Adrenal gland (tissue), 12 donors: ENCODE results near the gene HHEX. TPM values are rescaled to one million over a fixed set of nuclear protein-coding genes. Genes with fewer than 3 reads are reported as not detected.
A peak's percentile ranks its signal among the peaks of the same experiment; 100 is the strongest.

Experiments used
- DNase-seq, 7 donors: peaks; one replicate each; pipeline ENCODE4 v3.0.0-alpha.2; 2019 to 2020
- H3K27ac ChIP-seq, 5 donors: fragments of 200-600 bp; sonication (generic) in 4 of 5; 1 replicate in 3 of 5; 2 replicates in 2 of 5; pipeline versions ENCODE4 v1.5.1 to v1.8.0; 2016 to 2020; ENCODE audit warnings: mild to moderate bottlenecking in 1 of 5
- H3K27me3 ChIP-seq: fragments of 200-600 bp; 2 replicates; pipeline ENCODE4 v1.8.0; 2021
- H3K36me3 ChIP-seq, 2 donors: fragments of 200-600 bp; replicated peaks in 1 of 2; 1 replicate in 1 of 2; 2 replicates in 1 of 2; pipeline versions ENCODE4 v1.5.1 to v1.8.0; 2018 to 2022
- H3K4me1 ChIP-seq, 2 donors: fragments of 200-600 bp; replicated peaks in 1 of 2; 1 replicate in 1 of 2; 2 replicates in 1 of 2; pipeline versions ENCODE4 v1.5.1 to v1.8.0; 2018 to 2021
- H3K4me3 ChIP-seq, 4 donors: fragments of 200-600 bp; sonication (generic) in 3 of 4; one replicate each; pipeline ENCODE4 v1.5.1; 2016 to 2018
- H3K9me3 ChIP-seq, 3 donors: fragments of 200-600 bp; sonication (generic) in 1 of 3; replicated peaks in 1 of 3; 1 replicate in 2 of 3; 2 replicates in 1 of 3; pipeline versions ENCODE4 v1.5.1 to v1.8.0; 2016 to 2021
- POLR2A ChIP-seq, 2 donors: fragments of 450-650 bp; IDR thresholded peaks; one replicate each; pipeline ENCODE4 v1.6.1; 2017; ENCODE audit warnings: antibody characterized with exemption in 2 of 2, mild to moderate bottlenecking in 2 of 2, moderate library complexity in 1 of 2
- whole genome bisulfite sequencing, 4 donors: extraction: QIAGEN DNeasy Blood & Tissue Kit in 2 of 4; methylation state at CpG; one replicate each; pipeline versions ENCODE4 v1.1.5 to v1.1.7; 2013 to 2017; 5-methylcytosine and 5-hydroxymethylcytosine counted together
- intact Hi-C, 2 donors: fragments of 100-400 bp; cut with DNase I; formaldehyde crosslinking; loops; one replicate each; pipeline versions ENCODE4 v1.14.1 to v1.15.0; 2022 to 2023
- polyA plus RNA-seq, 3 donors: library from polyadenylated mRNA; stranded (reverse); fragments of 200-250 nt in 2 of 3; fragments of 350-450 nt in 1 of 3; fragmentation: Illumina TruSeq in 1 of 3; extraction: RNeasy Lipid Tissue Mini Kit (QIAGEN cat#74804) in 1 of 3; gene quantifications; one replicate each; pipeline ENCODE4 v1.2.3, GENCODE V29; 2013 to 2014
- total RNA-seq, 9 donors: library from RNA; depleted of rRNA in 4 of 9; stranded (reverse); fragments of >200 nt in 4 of 9; fragments of 120-200 nt in 1 of 9; fragmentation: NEBNext Ultra II Directional in 1 of 9; extraction: Animal tissue kit (Norgen Biotek cat#: 25700) in 1 of 9; gene quantifications; one replicate each; pipeline versions ENCODE4 v1.1.0 to v1.2.4, GENCODE V29; 2013 to 2023
- TF ChIP-seq, protein P1 (sequence below), 6 experiments: fragments of 450-650 bp in 4 of 6; fragments of 200-600 bp in 2 of 6; sonication (generic) in 1 of 6; IDR thresholded peaks; 1 replicate in 5 of 6; 2 replicates in 1 of 6; pipeline versions ENCODE4 v1.5.1 to v1.8.0; 2016 to 2021; ENCODE audit warnings: antibody characterized with exemption in 6 of 6, mild to moderate bottlenecking in 2 of 6, moderate library complexity in 1 of 6
- donor health status: healthy with polysubstance abuse.
- donor health status: Bipolar disorder and iron deficiency.
- donor health status: DM: yes; HTN: yes; CAD: no.
- donor health status: DM: no; HTN: no; CAD: no.
- donor health status: DM: no; HTN: no; CAD: no.
- donor health status: DM: yes; HTN: yes; CAD: no.

The HHEX gene
- total and polyA plus RNA-seq, 12 donors, result 10.2 to 49.3 (median 20.0) TPM

DNA sequence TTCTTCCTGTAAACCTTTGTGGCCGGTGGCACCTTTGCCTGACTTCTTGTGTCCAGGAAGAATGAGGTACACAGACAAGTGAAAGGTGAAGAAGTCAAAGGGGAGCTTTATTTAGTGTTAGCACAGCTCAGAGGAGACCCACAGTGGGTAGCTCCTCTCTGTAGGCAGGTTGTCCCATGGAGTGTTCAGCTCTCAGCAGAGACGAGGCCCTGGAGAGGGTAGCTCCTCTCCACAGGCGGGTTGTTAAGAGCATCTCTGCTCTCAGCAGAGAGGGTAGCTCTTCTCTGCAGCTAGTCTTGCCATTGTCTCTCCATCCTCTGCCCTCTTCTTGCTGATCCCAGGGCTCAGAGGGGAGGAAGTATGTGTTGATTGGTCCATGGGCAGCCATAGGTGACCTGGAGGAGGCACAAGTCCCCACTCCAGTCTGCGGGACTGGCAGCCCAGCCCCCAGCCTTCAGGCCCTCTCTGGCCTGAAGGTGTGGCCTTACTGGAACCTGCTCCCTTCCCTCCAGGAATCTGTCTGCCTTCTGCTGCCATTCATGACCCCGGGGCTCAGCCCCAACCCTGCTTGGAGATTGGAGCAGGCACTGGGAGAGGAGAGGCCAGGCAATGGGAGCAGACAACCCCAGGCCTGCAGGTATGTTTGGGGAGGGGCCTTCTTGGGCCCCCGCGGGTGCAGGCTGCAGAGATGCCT is 24.5 kb downstream of the HHEX start:
- WGBS, 4 donors, result 66 to 96% (median 91%) methylated on average over 3 to 7 of the region's 7 CpGs
- H3K4me1 ChIP-seq, result no peaks in the 10 kb centered on the region
- H3K36me3 ChIP-seq, result no peaks in the 10 kb centered on the region
- H3K9me3 ChIP-seq, result no peaks in the 10 kb centered on the region
- intact Hi-C loops, result no loop called here
- no peaks in the 10 kb centered on the region for H3K27me3 ChIP-seq
- no peak for TF ChIP-seq POLR2A (IDR thresholded peaks at IDR 0.05)
- TF ChIP-seq, protein P1, sequence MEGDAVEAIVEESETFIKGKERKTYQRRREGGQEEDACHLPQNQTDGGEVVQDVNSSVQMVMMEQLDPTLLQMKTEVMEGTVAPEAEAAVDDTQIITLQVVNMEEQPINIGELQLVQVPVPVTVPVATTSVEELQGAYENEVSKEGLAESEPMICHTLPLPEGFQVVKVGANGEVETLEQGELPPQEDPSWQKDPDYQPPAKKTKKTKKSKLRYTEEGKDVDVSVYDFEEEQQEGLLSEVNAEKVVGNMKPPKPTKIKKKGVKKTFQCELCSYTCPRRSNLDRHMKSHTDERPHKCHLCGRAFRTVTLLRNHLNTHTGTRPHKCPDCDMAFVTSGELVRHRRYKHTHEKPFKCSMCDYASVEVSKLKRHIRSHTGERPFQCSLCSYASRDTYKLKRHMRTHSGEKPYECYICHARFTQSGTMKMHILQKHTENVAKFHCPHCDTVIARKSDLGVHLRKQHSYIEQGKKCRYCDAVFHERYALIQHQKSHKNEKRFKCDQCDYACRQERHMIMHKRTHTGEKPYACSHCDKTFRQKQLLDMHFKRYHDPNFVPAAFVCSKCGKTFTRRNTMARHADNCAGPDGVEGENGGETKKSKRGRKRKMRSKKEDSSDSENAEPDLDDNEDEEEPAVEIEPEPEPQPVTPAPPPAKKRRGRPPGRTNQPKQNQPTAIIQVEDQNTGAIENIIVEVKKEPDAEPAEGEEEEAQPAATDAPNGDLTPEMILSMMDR (IDR thresholded peaks at IDR 0.05), result no peak
- H3K27ac ChIP-seq, result no peak overlapping the region
- no peak overlapping the region for H3K4me3 ChIP-seq
- DNase-seq, result no peak

DNA sequence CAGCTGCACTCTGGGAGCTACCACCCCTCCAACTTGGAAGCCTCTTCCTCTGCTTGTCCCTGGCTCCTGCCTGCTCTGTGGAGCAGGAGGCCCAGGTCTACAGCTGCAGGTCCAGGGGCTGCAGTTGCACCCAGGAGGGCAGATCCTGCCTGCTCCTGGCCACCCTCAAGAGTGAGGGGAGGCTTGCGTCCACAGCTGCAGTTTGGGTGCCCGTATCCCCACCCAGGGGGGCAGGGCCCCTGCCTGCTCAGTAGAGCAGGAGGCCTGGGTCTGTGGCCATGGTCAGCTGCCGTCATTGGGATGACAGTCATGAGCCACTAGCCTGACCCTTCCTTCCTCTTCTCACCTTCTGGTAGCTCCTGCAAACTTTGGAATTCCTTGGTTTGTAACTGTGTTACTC is 25.1 kb downstream of the HHEX start:
- Histone ChIP-seq H3K27ac (no peak overlapping the region), H3K4me3 (no peak overlapping the region), H3K4me1 (no peaks in the 10 kb centered on the region), H3K27me3 (no peaks in the 10 kb centered on the region), H3K9me3 (no peaks in the 10 kb centered on the region), H3K36me3 (no peaks in the 10 kb centered on the region)
- no peak for DNase-seq
- WGBS, 4 donors, result 88 to 89% (median 88%) methylated on average over 1 to 3 of the region's 3 CpGs
- intact Hi-C loops, result no loop called here
- no peak for TF ChIP-seq POLR2A (IDR thresholded peaks at IDR 0.05)
- TF ChIP-seq, protein P1 (IDR thresholded peaks at IDR 0.05), result no peak

DNA sequence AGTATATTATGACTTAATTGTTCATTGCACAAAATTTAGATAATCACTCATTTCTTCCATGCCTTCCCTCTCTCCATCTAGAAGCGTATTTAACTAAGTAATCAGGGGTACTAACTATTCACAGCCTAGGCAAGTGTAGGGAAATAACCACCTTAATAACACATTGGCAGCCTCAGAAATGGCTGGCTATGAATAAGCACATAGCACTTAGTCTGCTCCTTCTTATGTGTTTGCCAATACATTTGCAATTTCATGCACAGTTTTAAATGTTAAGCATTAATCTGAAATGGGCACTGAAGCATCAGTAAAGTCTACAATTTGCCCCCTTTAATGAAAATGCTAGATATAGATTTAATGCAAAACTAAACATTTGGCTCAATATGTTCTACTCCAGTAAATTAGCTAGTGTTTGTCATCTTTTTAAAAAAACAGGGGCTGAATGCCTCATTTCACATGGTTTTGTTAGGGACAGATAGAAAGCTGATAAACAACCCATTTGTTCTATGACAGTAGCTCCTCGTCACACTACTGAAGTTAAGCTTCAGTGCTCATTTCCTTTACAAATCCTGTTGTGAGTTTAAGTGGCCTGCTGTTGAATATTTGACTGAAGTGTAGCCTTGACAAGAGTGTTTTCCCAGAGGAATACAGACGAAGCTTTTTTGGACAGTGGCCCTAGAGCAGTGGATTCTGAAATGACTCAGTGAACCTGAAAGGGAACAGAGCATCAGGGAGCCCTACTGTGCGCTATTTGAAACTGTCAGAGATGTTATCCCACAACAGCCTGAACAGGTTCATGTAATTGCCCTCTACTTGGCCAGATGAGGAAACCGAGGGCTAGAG is 30.5 kb downstream of the HHEX start:
- Histone ChIP-seq H3K36me3 (no peaks in the 10 kb centered on the region), H3K27me3 (no peaks in the 10 kb centered on the region), H3K4me1 (no peaks in the 10 kb centered on the region), H3K27ac (no peak overlapping the region), H3K9me3 (no peaks in the 10 kb centered on the region), H3K4me3 (no peak overlapping the region)
- TF ChIP-seq, protein P1 (IDR thresholded peaks at IDR 0.05), result no peak
- TF ChIP-seq POLR2A (IDR thresholded peaks at IDR 0.05), result no peak
- DNase-seq, result peak in 2 of 7 donors; percentile 29 to 56
- 53 to 61% (median 58%) methylated on average over 5 of the region's 5 CpGs for WGBS, 4 donors
- intact Hi-C loops, result no loop called here

DNA sequence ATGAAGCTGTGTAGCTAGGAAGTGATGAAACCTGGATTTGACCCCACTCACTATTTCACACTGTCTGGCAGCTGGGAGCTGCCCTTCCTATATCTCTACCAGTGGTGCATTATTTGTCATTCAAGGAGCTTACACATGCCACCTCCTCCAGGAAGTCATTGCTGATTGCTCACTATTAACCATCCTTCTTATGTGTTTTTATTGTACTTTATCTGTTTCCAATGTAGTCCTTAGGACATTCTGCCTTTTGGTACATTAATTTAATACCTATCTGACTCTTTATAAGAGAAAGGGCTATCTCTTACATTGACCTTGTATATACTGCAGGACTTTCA is 31.0 kb downstream of the HHEX start:
- TF ChIP-seq POLR2A (IDR thresholded peaks at IDR 0.05), result no peak
- TF ChIP-seq, protein P1 (IDR thresholded peaks at IDR 0.05), result no peak

More for the DNA sequence above, 31.0 kb downstream of the HHEX start:
- no peak overlapping the region for H3K27ac ChIP-seq
- no peak for DNase-seq
- no peaks in the 10 kb centered on the region for H3K27me3 ChIP-seq
- H3K36me3 ChIP-seq, result no peaks in the 10 kb centered on the region
- H3K4me1 ChIP-seq, result no peaks in the 10 kb centered on the region
- intact Hi-C loops, result no loop called here
- no peak overlapping the region for H3K4me3 ChIP-seq
- no peaks in the 10 kb centered on the region for H3K9me3 ChIP-seq
